ENCODE measurements around the gene ATP2B2.

ATP2B2 gene

DNA sequence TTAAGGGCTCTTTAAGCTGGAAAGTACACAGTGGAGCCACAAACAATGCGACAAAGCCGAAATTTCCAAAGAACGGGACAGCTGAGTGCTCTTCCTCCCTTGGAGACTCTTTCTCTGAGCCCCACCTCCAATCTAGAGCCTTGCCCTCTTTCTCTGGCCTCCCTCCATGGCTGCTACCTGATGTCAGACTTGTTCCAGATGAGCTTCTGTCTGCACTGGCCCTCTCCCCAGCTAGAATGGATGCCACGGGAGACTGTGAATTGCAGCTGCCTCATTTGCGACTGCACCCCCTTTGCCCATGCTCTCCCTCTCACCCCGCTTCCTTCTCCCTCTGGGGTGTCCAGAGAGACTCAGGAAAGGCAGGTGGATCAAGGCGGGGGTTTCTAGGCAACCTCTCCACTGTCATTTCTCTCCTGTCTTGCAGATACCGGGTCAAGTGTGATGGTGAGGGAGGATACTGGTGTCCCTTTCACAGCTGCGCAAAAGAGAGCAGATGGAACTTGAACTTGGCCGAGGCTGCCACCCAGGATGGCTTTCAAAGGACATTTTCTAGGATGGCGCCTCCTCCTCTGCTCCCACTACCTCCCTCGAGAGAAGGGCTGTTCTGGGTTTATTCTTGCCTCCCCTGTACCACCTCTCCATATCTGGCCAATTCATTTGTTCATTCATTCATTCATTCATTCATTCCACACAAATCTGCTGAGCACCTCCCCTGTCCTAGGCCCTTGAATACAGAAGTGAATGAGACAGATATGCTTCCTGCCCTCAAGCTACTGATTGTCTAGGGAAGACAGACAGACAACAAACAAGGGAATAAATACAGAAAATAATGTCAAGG, 12.8 kb downstream of the ATP2B2 start:
- no peak for DNase-seq

DNA sequence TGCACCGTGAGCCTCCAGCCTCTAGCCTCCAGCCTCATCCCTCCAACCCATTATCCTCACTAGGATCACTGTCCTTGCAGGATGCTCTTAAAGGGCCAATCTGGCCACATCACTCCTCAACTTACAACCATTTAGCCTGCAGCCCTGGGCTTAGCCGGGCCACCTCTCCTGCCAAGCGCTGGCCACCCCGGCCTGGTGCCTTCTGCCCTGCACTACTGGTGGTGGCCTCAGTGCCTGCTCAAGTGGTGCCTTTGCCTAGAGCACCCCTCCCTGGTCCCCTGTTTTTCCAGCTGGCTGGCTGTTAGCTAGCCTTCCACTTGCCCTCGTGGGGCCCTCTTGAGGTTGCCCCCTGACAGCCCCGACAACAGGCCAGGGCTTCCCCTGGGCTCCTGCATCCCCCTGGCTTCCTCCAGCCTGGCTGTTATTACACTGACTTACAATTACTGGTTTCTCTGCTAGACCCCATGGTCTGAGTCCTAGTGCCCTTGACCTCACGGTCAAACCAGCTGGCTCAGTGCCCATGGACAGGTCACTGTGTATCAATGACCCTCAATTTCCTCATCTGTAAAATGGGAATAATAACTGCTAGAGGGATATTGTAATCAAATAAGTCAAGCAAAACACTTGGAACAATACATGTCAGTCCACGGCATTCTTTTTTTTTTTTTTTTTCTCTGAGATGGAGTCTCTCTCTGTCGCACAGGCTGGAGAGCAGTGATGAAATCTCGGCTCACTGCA, 15.5 kb downstream of the ATP2B2 start:
- no peak for DNase-seq

DNA sequence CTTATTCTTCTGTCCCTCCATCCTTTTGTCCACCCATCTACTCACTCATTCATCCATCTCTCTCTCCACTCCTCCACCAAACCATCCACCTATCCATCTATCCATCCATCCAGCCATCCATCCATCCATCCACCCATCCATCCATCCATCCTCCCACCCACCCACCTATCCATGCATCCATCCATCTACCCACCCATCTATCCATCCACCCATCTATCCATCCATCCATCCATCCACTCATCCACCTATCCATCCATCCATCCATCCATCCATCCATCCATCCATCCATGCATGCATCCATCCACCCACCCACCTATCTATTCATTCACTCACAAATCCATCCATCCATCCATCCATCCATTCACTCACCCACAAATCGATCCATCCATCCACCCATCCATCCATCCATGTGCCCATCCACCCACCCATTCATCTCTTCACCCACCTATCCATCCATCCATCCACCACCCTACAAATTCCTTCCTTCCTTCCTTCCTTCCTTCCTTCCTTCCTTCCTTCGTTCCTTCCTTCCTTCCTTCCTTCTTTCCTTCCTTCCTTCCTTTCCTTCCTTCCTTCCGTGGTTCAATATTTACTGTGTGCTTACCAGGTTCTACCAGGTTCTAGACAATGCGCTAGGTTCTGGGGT, 17.3 kb downstream of the ATP2B2 start:
- no peak for DNase-seq

DNA sequence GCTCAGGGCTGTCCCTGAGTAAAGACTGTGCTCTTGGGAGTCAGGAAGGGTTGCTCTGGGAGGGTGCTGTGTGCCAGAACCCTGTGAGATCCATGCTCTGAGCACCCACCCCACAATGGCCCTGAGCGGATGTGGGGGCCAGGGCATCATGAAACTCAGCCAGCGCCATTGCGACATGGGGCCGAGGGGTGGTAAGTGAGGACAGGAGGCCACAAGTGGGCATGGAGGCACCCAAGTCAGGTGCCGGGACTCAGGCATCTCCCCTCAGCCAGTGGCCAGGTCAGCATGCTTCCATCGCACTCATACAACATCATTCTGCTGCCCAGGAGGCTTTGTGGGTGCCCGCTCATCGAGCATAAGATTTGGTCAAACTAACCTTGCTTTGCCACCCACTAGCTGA, 19.6 kb downstream of the ATP2B2 start:
- DNase-seq: no peak

DNA sequence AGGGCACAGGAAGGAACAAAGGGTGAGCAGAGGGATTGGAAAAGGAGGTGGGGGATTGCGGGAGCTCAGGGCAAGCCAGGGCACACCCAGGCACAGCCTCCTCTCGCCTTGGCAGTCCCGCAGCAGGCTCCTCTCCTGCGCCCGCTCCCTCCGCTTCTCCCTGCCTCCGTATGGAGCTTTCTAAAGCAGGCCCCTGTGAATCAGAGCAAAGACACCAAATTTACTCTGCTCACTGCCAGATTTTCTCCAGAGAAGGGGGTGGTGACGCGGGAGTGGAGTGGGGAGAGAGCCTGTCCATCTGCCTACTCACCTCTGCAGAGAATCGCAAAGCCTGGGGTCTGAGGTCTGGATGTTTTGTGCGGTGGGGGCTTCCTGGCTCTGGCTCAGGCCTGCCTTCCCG, 20.0 kb downstream of the ATP2B2 start:
- DNase-seq: no peak

DNA sequence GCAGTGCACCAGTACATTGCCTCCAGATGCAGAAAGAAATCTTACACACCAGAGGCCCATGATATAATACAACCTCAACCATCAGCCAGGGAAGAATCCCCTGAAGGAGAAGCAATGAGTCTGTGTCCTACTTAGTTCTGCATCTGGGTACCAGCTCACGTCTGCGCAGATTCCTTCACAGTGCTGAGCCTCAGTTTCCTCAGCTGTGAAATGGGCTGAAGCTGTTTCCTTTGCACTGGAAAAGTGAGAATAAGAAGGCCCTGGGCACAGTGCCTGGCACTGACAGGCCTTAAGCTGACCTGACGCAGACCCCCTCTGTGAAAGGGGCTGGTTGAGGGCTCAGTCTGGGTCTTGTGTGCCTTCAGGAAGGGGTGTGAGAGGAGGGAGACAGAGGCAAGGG, 20.7 kb downstream of the ATP2B2 start:
- no peak for DNase-seq

DNA sequence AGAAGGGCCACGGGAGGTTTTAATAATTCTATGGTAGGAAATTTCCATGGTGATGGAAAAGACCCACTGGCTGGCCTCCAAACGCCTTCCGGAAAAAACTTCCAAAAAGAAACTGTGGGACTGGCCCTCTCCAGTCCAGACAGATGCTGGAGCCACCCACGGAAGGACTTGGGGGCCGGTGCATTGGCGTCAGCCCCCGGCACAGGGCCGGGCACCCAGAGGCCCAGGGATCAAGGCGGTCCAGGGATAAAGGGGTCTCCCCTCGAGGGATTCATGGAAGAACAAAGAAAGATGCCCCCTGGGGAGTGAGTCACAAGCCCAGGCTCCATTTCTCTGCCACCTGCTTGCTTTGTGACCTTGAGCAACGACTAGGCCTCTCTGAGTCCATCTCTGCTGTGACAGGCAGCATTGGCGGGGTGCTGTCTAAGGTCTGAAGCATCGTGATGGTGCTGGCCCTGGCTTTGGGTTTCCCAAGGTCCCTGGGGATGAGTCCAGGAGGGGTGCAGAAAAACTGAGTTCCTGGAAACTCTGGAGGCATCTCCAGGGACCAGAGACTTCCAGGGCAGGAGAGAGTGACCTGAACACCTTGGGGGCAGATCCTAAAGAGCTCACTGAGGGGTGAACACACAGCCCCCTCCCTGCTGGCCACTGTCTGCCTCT, 21.6 kb downstream of the ATP2B2 start:
- no peak for DNase-seq

DNA sequence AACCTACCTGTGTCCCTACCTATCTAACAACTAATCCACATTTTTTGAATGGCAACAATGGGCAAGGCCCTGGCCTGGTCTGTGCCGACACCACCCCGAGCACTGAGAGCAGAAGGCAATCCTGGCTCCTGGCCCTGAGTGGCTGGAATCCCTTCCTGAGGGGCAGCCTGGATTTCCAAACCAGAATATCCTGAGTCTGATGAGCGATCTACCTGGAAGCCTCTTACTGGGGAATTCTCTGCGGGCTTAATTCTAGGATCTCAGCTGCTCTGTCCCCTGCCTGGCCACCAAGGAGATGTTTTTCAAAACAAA, 22.1 kb downstream of the ATP2B2 start:
- no peak for DNase-seq

DNA sequence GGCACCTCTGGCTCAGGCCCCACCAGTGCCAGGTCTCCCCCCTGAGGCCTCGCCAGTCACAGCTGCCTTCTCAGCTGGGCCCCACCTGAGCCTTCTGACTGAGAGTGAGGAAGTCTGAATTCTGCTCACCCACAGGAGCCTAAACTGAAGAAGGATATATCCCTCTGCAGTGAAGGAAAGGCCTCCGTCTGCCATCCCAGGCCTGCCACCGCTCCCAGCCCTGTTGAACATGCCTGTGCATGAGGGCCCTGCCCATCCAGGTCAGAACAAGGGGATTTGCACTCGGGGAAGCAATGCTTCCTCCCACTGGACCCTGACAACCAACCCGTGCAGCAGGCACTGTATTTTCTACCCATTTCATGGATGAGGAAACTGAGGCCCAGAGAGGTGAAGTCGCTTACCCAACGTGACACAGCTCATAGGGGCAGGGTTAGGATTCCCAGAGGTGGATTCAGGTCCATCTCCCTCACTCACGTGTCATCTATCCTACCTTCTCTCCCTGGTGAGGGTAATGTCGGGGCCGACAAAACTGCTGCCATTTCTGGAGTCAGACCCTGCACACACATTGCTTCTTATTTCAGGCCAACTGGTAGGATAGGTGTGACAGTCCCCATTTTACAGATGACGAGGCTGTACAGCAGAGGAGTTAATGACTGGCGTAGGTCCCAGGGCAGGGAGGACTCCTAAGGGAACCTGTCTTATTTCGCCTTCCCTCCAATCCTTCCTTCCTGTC, 22.6 kb downstream of the ATP2B2 start:
- DNase-seq: no peak

DNA sequence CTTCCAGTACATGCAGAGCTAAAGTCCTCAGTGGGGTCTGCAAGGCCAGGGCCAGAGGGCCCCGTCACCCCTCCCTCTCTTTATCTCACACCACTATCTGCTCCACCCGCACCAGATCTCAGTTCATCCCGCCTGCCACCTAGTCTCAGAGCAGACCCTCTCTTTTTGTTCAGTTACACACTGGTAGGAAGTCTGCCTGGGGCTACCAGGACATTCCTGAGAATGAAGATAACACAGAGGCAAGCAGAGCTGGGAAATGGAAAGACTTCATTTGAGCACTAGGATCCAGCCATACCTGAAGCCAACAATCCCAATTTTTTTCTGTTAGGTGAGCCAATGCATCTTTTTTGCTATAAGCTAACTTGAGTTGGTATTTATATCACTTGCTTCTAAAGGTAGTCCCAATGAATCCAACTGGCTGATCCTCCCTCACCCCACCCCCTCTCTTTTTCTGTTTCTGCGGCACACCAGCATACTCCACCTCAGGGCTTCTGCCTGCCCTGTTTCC, 24.5 kb downstream of the ATP2B2 start:
- DNase-seq: no peak

DNA sequence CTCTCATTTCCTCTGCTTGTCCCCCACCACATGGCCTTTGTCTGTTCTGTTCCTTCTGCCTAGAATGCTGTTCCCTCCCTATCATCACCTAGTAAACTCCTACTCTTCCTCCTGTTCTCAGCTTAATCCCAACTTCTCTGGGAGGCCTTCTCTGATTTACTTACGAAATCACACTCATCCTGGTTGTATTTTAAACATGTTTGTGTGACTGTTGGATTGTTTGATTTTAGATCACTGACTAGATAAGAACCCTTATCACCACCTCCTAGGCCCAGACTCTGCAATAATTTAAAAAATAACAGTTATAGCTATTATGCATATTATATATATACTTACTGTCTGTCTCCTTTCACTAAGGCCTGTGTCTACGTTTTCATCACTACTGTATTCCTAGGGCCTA, 26.1 kb downstream of the ATP2B2 start:
- DNase-seq: no peak

DNA sequence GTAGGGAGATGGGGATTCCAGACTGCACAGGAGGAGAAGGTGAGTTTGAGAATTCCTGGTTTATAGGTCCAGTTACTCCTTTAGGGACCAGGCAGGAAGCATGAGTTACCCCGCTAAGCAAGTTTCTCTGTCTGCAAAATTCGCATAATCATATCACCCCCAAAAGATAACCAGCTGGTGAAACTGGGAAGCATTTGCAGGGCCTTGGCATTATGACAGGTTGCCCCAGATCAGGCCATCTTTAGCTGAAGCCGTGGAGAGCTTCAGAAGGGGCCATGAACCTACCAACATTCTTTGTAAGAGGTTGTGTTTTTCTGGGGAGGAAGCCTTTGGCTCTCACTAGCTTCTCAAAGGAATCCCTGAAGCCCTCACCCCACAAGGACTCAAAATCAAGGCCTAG, 29.4 kb downstream of the ATP2B2 start:
- no peak for DNase-seq

DNA sequence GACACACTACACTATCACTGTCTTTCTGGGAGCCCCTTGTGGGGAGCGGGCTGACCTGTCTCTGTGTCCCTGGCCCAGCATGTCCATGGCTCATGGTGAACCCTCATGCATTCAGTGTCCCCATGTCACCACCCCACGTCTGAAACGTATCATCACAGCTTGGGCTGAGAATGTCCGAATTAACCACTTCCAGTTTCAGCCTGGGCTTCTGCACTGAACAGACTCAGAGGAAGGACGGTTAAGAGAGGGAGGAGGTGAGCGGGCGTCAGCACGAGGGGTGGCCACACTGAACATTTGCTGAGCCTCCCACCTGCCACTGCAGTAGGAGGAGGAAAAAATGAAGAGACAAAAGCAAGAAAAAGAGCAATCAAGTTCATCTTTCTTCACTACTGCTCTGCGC, 30.5 kb downstream of the ATP2B2 start:
- DNase-seq: no peak

DNA sequence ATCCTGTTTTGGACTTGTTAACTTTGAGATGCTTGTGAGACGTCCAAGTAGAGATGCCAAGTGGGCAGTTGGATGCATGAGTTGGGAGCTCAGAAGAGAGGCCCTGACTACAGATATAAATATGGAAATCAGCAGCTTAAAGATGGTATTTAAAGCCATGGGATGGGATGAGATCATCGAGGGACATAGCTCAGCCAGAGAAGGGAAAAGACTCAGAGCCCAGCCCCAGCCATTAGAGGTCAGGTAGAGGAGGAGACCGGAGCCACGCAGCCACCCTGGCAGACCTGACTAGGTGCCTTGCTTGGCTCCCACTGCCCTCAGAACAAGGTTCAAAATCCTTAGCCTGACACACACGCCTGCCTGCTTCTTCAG, 31.1 kb downstream of the ATP2B2 start:
- DNase-seq: no peak

DNA sequence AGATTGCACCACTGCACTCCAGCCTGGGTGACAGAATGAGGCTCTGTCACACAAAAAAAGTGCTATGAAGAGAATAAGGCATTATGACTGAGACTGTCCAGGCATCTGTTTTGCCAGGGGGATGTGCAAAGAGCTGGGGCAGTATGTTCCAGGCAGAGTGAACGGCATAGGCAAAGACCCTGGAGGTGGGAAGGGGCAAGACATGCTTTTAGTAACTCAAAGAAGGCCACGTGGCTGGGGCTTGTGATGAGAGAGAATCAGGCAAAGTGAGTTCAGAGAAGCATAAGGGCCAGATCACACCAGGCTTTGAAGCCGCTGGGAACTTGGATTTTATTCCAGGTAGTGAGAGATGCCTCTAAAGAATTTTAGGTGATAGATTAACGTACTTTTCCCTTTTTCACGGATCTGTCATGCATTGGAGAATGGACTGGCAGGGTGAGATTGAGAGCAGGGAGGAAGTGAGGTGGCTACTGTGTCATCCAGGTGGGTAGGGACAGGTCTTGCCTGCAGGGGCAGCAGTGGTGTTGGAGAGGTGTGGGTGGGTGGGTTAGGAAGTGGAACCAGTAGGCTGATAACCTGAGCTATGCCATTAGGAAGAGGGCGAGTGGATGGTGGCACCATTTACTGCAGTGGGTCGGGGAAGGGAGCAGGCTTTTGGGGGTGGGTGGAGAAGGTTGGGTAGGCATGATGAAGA, 31.7 kb downstream of the ATP2B2 start:
- no peak for DNase-seq

DNA sequence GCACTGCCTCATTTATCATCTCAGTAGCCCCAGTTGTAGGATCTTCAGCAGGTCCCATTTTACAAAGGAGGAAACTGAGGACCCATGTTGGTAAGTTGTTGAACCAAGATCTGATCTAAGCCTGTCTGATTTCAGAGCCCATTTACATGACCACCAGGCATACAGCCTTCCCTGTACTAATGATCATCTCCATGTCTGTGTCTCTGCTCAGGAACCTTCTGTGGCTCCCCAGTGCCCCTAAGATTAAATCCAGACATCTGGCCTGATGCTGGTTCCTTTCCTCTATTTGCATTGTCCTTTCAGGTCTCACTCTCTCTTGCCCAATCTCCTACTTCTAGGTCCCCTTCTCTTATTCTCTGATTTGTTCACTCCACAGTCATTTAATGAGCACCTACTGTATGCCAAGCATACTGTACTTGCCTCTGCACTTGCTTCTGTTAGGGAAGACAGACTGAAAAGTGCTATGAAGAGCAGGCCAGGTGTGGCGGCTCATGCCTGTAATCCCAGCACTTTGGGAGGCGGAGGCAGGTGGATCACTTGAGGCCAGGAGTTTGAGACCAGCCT, 32.4 kb downstream of the ATP2B2 start:
- no peak for DNase-seq

DNA sequence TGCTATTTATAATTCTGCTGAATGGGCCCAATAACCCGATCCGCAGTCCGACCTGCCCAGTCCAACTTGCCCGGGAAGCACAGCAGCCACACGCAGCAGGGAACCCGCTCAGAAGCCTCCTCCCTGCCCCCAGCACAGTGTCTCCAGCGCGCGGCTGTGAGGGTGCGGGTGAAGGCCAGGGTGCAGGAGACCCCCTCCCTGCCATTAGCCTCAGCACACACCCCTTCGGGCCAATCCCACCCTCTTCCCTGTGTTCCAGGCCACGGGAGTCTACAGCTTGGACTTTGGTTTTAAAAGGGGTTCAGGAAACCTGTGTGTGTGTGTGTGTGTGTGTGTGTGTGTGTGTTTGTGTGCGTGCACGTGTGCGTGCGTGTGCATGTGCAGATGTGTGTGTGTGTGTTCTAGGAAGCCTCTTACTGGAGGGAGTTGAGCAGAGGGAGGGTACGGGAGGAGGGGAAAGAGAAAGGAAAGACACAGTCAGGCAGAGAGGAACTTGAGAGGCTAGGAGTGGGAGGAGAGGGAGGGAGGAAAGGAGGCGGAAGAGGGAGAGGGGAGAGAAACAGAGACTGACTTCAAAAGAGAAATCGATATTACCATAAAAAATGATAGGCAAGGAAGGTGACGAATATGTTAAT, 34.2 kb downstream of the ATP2B2 start:
- no peak for DNase-seq

DNA sequence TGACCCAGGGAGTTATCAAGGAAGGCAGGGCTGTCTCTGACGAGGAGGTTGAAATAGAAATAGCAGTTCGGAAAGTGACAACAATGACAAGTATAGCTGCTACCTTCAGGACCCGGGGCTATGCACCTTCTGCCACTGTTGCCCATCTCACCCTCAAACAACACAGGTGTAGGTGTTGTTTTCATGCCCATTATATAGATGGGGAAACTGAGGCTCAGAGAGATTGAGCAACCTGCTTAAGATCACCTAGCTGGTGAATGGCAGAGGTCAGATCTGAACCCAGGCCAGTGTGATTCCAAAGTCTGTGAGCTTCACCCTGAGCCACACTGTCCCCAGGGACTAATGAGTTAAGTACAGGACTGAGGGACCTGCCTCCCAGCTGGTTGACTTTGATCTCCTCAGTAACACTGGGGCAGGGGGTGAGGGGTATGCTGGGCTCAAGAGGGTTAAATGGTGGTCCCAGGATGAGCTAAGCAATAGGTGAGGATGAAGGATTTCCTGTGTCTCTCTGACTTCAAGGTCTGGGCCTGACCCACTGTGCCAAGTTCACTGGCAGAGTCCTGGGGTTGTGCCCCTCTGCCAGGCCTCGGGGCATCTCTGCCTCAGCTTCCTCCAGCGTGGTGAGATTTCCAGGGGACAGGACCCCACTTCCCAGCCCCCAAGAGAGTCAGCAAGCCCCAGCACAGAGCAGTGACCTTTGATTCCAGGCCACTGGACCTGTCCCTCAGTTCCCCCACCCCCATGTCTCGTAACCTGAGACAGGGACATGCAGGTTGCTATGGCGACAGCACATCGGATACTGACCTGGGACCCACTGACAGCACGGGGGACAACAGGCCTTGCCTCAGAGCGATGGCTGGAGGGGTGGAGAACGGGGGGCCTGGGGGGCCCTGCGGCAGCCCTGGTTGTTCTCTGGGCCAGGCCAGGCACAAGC, 35.0 kb downstream of the ATP2B2 start:
- DNase-seq: no peak

DNA sequence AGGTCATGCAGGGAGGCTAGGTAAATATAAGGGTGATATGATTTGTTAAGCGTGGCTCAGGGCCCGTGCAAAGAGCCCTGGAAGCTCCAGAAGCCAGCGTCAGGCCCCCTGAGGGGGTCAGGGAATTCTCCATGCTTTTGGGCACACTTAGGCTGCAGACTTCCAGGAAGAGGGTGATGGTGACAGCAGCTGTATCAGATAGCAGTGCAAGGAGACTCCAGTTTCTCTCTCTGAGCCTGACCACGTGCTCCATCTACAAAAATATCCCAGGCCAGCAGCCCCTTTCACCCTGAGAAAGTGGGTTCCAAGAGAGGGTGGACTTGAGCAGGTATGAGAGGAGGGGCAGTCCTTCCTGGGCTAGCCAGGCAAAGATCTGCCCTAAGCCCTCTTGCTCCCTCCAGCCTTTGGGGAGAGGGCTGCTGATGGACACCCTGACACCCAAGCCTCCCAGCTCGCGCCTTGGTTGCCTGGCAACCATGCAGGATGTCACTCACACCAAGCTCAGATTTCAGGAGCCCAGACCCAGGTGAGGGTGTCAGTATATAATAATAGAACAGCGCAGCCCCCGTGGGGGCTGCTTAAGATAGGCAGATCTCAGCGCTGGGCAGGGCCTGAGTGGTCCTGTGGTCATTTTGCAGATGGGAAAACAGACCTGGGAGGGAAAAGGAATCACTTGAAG, 35.8 kb downstream of the ATP2B2 start:
- no peak for DNase-seq

All from GOT3 (cell line).